Stimulated activated CD8-positive, alpha-beta memory T cell treated with anti-CD3 and anti-CD28 coated beads, Interleukin-4, amount 100 ng/mL, for 4 hours (primary cell): Measurements from ENCODE around the gene NUDT1.
A peak's percentile ranks its signal among the peaks of the same experiment; 100 is the strongest.

ENCODE experiments used
- DNase-seq, 2 donors: peaks; one replicate each; pipeline ENCODE4 v3.0.0-alpha.2; 2020; ENCODE audit warnings: low read depth in 2 of 2, low spot score in 1 of 2

NUDT1 gene

GRCh38 chr7:2241580-2242540 lies at the start of gene NUDT1, which contains the start of gene MRM2:
TSS of gene NUDT1 (plus strand) at chr7:2242226. CDS start at chr7:2244575, 2,349 bp downstream.
TSS of gene MRM2 (minus strand) at chr7:2242205. CDS start at chr7:2242169, 36 bp downstream.
- DNase-seq = peak; percentile 26 to 47

GRCh38 chr7:2192831-2193534 lies 49.0 kb upstream of the NUDT1 start:
- DNase-seq = no peak

- DNase-seq = no peak
These were observed 48.3 kb upstream of the NUDT1 start for GRCh38 chr7:2193575-2194305.

- DNase-seq = no peak
These were observed 46.4 kb upstream of the NUDT1 start for GRCh38 chr7:2195400-2196246.

GRCh38 chr7:2196381-2197378 lies 45.3 kb upstream of the NUDT1 start:
- DNase-seq = no peak

GRCh38 chr7:2197436-2198155 lies 44.4 kb upstream of the NUDT1 start:
- no peak for DNase-seq

- DNase-seq = no peak
These were observed 43.8 kb upstream of the NUDT1 start for GRCh38 chr7:2198206-2198605.

GRCh38 chr7:2198760-2199159 lies 43.3 kb upstream of the NUDT1 start:
- no peak for DNase-seq

- DNase-seq = no peak
These were observed 42.5 kb upstream of the NUDT1 start for GRCh38 chr7:2199528-2199927.

GRCh38 chr7:2199956-2200583 lies 42.0 kb upstream of the NUDT1 start:
- DNase-seq = no peak

- DNase-seq = no peak
These were observed 41.4 kb upstream of the NUDT1 start for GRCh38 chr7:2200584-2200980.

GRCh38 chr7:2201128-2201527 lies 40.9 kb upstream of the NUDT1 start:
- no peak for DNase-seq

- DNase-seq = no peak
These were observed 40.2 kb upstream of the NUDT1 start for GRCh38 chr7:2201686-2202360.

- DNase-seq = no peak
These were observed 39.7 kb upstream of the NUDT1 start for GRCh38 chr7:2202361-2202761.

- DNase-seq = no peak
These were observed 38.9 kb upstream of the NUDT1 start for GRCh38 chr7:2202901-2203765.

GRCh38 chr7:2203766-2204300 lies 38.2 kb upstream of the NUDT1 start:
- DNase-seq = no peak
